Measurements from ENCODE around the gene SNAPC1. TPM values are rescaled to one million over a fixed set of nuclear protein-coding genes. Genes with fewer than 3 reads are reported as not detected.

Gene SNAPC1
- total and polyA plus RNA-seq, 10 of the 15 experiments (the other 5 are each of a cell fraction or from before 2014, with no cell fraction given) = 4.5 to 12.0 (median 7.4) TPM

- no peak overlapping the region for H3K9ac ChIP-seq (ENCODE audit: control insufficient read depth, insufficient read depth, low read length)
- WGBS (ENCODE audit: insufficient coverage, insufficient replicate concordance, low lambda C conversion rate, missing lambda C conversion rate) = 86% methylated on average over 4 of the region's 4 CpGs
- H3K4me2 ChIP-seq (ENCODE audit: control insufficient read depth, insufficient read depth) = no peak overlapping the region
- ChIA-PET RAD21 (ENCODE audit: unreplicated experiment) (no interaction called here), POLR2A (no interaction called here), SMC1A (ENCODE audit: uncharacterized antibody, unreplicated experiment) (interaction anchor here (1.8 kb wide), 1 partner anchor 32 kb away, joined by 8 read pairs; no protein-coding TSS in a partner anchor), CTCF (interaction anchor here (3.1 kb wide), 1 partner anchor 32 kb away, joined by 19 read pairs; no protein-coding TSS in a partner anchor)
- in situ Hi-C loops (cut with MboI) (loop anchor here (25.0 kb wide), 1 partner anchor 1168 kb away; the partner anchor contains the start of gene SIX1), intact Hi-C loops (cut with micrococcal nuclease; ENCODE audit: unreplicated experiment) (no loop called here)
- H3K27me3 ChIP-seq (replicated peaks in 1 of 2; ENCODE audit: control insufficient read depth in 2 of 2, insufficient read depth in 2 of 2, low read length in 1 of 2) = no peaks in the 10 kb centered on the region
- BruUV-seq (replicated peaks) = no TSS peak
- no peak for TF ChIP-seq ETV6 (conservative IDR thresholded peaks at IDR 0.05 in 1 of 2, IDR thresholded peaks at IDR 0.05 in 1 of 2; ENCODE audit: borderline replicate concordance in 1 of 2, low read depth in 1 of 2)
- no peaks in the 10 kb centered on the region for H4K20me1 ChIP-seq (ENCODE audit: control insufficient read depth, insufficient read depth)
- no peaks in the 10 kb centered on the region for H3K9me3 ChIP-seq (replicated peaks; ENCODE audit: control insufficient read depth, insufficient read depth, low read length)
- FAIRE-seq = no peak
- no peak overlapping the region for H3K4me3 ChIP-seq
- H3K36me3 ChIP-seq (ENCODE audit: control insufficient read depth in 2 of 2, insufficient read depth in 2 of 2, low read length in 1 of 2) = no peaks in the 10 kb centered on the region
- H3K4me1 ChIP-seq (ENCODE audit: control insufficient read depth, insufficient read depth, low read length) = no peaks in the 10 kb centered on the region
- H2AFZ ChIP-seq (ENCODE audit: control insufficient read depth, low read depth, low read length) = no peak overlapping the region
- no peak for DNase-seq (ENCODE audit: low read depth, low spot score)
- H3K27ac ChIP-seq (ENCODE audit: control insufficient read depth, insufficient read depth) = no peak overlapping the region
- no peaks in the 10 kb centered on the region for H3K79me2 ChIP-seq (ENCODE audit: control insufficient read depth, insufficient read depth, low read length)
- ATAC-seq = no peak
Measured at GRCh38 chr14:61805451-61805850, 43.2 kb downstream of the SNAPC1 start.

- WGBS (ENCODE audit: insufficient coverage, insufficient replicate concordance, low lambda C conversion rate, missing lambda C conversion rate) = 76% methylated on average over 15 of the region's 15 CpGs
- Histone ChIP-seq H3K4me3 (no peak overlapping the region), H3K4me2 (ENCODE audit: control insufficient read depth, insufficient read depth) (no peak overlapping the region), H3K27ac (ENCODE audit: control insufficient read depth, insufficient read depth) (no peak overlapping the region), H3K9me3 (replicated peaks; ENCODE audit: control insufficient read depth, insufficient read depth, low read length) (no peaks in the 10 kb centered on the region), H3K9ac (ENCODE audit: control insufficient read depth, insufficient read depth, low read length) (no peak overlapping the region), H2AFZ (ENCODE audit: control insufficient read depth, low read depth, low read length) (no peak overlapping the region), H3K27me3 (replicated peaks in 1 of 2; ENCODE audit: control insufficient read depth in 2 of 2, insufficient read depth in 2 of 2, low read length in 1 of 2) (peaks cover 6 to 22% of the 10 kb centered on the region in 2 experiments; a peak in 3 of 4 replicates), H3K4me1 (ENCODE audit: control insufficient read depth, insufficient read depth, low read length) (no peaks in the 10 kb centered on the region), H3K79me2 (ENCODE audit: control insufficient read depth, insufficient read depth, low read length) (no peaks in the 10 kb centered on the region), H3K36me3 (ENCODE audit: control insufficient read depth in 2 of 2, insufficient read depth in 2 of 2, low read length in 1 of 2) (no peaks in the 10 kb centered on the region), H4K20me1 (ENCODE audit: control insufficient read depth, insufficient read depth) (no peaks in the 10 kb centered on the region)
- BruUV-seq (replicated peaks) = no TSS peak
- ChIA-PET CTCF (no interaction called here), RAD21 (ENCODE audit: unreplicated experiment) (no interaction called here), POLR2A (no interaction called here), SMC1A (ENCODE audit: uncharacterized antibody, unreplicated experiment) (no interaction called here)
- FAIRE-seq (no peak), ATAC-seq (no peak), DNase-seq (ENCODE audit: low read depth, low spot score) (no peak)
- intact Hi-C loops (cut with micrococcal nuclease; ENCODE audit: unreplicated experiment) (no loop called here), in situ Hi-C loops (cut with MboI) (loop anchor here (25.0 kb wide), 1 partner anchor 1175 kb away; the partner anchor contains the start of gene SIX1)
- no peak for TF ChIP-seq GATAD2B (conservative IDR thresholded peaks at IDR 0.05; ENCODE audit: low read depth)
- no peak for TF ChIP-seq RAD21 (IDR thresholded peaks at IDR 0.05; ENCODE audit: insufficient read depth, low read depth, low read length)
- no peak for TF ChIP-seq BCLAF1 (IDR thresholded peaks at IDR 0.05)
Measured at GRCh38 chr14:61811882-61812346, 49.7 kb downstream of the SNAPC1 start.

Data from GM12878 (cell line).